Dermis microvascular lymphatic vessel endothelial cell (primary cell): ENCODE results near the gene SERPINB13. TPM values are rescaled to one million over a fixed set of nuclear protein-coding genes. Genes with fewer than 3 reads are reported as not detected.

Source experiments
- DNase-seq, 2 donors: peaks; one replicate each; pipeline versions ENCODE4 v3.0.0 to v3.0.0-alpha.2; 2010; ENCODE audit warnings: low read depth in 2 of 2
- total RNA-seq: library from RNA; depleted of rRNA; stranded (reverse); fragments of >200 nt; gene quantifications from 2 replicates; pipeline ENCODE4 v1.2.1, GENCODE V29; 2014

SERPINB13 gene
- not detected in 2 replicates for total RNA-seq

GRCh38 chr18:63586966-63587365 lies at the start of gene SERPINB13:
SERPINB13 (plus strand) TSS chr18:63587343; CDS start chr18:63588668, 1,325 bp downstream.
- DNase-seq = no peak

- no peak for DNase-seq
Measured at GRCh38 chr18:63539904-63540510, 47.1 kb upstream of the SERPINB13 start.

- DNase-seq = no peak
Measured at GRCh38 chr18:63542069-63542468, 45.1 kb upstream of the SERPINB13 start, which contains the start of gene SERPINB12. SERPINB12 (plus strand) TSS chr18:63542369; CDS start chr18:63556160, 13,791 bp downstream.

DNA sequence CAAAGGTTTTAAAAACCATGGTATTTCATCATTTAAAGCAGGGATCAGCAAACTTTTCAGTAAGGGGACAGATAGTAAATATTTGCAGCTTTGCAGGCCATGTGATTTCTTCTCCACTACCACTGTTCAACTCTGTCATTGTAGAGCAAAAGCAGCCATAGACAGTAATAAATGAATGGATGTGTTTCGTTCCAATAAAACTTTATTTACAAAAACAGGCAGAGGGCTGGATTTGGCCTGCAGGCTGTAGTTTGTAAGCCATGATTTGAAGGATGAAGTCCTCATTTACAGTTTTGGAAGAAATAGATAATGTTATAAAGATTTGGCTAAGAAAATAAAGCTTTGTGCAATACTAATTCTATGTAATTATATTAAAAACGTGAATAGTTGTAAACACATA lies 43.1 kb upstream of the SERPINB13 start:
- no peak for DNase-seq

GRCh38 chr18:63545000-63545399 lies 42.1 kb upstream of the SERPINB13 start:
- DNase-seq = no peak

DNA sequence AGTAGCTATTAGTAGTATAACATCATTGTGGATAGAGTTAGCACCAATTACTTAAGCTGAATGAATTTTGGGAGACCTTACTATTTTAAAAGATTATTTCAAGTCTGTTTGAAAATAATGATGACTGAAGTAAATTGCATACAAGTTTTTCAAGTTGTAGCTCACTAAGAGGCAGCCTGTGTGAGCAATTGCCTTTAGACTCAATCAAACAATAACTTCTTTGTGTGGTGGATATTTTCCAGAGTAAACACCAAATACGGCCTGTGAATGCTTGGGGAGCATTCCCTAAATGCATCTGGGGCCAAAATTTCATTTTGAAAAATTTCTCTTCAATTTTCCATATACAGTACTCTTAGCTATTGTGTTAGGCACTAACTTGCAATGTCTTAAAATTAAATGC lies 37.1 kb upstream of the SERPINB13 start:
- DNase-seq = no peak

GRCh38 chr18:63551769-63552168 lies 35.4 kb upstream of the SERPINB13 start:
- no peak for DNase-seq

DNA sequence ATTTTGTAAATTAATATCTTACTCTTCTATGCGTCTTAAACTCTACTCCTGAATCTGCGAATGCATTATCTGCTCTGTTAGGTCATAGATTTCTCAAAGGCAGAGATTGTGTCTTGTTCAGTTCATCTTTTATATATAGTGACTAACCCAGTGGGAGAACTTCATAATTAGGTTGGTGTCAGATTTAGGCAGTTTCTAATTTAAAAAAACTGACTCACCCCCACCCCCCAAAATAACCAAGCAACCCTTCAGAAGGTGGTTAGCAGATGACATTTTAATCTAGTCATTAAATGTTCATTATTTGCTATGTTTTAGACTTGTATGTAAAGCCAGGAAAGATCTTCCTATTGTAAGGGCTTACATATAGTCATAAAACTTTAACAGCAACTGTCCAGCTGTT lies 34.6 kb upstream of the SERPINB13 start:
- no peak for DNase-seq

- DNase-seq = no peak
Measured at GRCh38 chr18:63553081-63553480, 34.1 kb upstream of the SERPINB13 start.

- DNase-seq = no peak
Measured at GRCh38 chr18:63559567-63560491, 27.3 kb upstream of the SERPINB13 start.

GRCh38 chr18:63562284-63562683 lies 24.9 kb upstream of the SERPINB13 start:
- DNase-seq = no peak

DNA sequence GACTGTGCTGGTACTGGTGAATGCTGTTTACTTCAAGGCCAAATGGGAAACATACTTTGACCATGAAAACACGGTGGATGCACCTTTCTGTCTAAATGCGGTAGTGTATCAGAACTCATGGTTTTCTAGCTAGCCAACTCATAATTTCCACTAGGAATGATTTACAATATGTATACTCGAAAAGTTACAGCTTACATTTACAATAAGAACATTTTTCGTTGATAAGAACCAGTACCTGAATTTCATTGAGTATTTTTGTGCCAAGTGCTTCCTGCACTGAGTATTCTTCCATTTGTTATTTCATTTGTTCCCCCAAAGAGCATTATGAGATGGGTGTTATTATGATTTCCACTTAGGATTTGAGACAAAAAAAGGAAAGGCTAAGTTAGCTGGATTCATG lies 23.1 kb upstream of the SERPINB13 start:
- DNase-seq = no peak

DNA sequence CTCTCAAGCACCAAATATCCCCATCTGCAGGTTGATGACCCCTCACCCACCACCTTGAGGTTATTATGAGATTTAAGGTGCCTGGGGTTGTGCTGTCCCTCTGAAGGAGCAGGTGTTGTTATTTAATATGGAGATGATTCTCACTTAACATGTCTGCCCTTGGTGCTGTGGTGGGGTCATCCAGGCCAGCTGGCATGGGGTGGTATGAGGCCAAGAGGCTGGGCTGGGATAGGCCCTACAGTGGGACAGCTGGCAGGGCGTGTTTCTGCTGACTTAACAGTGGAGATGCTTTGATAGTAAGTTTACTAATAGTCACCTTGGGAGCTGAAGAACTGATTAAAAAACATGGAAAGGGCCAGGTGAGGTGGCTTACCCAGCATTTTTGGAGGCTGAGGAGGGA lies 22.6 kb upstream of the SERPINB13 start:
- no peak for DNase-seq

DNA sequence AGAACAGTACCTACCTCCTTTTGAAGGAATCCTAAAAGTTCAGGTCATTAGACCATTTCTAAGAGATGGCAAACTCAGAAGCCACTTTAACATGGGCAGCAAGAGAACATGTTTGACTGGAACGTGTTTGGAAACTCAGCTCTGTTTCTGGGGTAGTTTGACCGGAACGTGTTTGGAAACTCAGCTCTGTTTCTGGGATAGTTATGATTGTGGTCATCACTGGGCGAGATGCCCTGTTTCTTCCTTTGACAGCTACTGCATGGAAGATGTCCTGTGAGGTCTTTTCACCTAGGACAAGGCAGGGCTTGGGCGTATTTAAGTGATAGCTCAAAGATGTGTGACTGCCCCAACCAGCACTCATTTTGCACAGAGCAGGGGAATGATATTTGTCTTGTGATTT lies 19.9 kb upstream of the SERPINB13 start:
- no peak for DNase-seq

DNA sequence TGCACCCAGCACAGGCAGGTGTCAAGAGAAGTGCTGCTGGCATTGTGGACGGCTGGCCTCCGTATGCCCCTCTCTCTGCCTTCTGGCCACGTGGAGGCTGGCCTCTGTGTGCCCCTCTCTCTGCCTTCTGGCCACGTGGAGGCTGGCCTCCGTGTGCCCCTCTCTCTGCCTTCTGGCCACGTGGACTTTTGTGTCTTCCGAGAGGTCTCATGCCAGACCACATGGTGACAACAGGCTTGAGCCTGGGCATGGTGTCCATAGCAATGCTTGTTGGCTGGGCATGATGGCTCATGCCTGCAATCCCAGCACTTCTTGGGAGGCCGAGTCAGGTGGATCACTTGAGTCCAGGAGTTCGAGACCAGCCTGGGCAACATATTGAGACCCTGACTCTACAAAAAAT lies 19.3 kb upstream of the SERPINB13 start:
- no peak for DNase-seq

DNA sequence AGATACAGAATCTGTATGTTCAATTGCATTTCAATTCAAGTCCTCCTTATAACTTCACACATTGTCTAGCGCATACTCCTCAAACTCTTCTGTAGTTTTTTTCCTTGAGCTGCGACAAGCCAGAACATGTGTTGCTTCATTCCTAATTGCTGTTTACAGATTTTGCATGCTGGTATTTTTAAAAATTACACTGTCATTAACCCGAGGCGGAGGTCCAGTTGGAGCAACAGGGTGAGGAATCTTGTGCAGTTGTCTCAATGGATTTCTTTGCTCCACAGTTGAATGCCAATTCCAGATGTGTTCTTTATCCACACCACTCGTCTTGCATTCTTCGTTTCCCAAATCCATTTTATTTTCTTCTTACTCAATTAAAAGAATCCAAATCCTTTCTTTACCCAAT lies 16.4 kb upstream of the SERPINB13 start:
- no peak for DNase-seq

GRCh38 chr18:63575681-63576080 lies 11.5 kb upstream of the SERPINB13 start:
- DNase-seq = no peak

- DNase-seq = peak; percentile 11 to 34
Measured at GRCh38 chr18:63578357-63578958, 8.7 kb upstream of the SERPINB13 start.

- no peak for DNase-seq
Measured at GRCh38 chr18:63579616-63580015, 7.5 kb upstream of the SERPINB13 start.

DNA sequence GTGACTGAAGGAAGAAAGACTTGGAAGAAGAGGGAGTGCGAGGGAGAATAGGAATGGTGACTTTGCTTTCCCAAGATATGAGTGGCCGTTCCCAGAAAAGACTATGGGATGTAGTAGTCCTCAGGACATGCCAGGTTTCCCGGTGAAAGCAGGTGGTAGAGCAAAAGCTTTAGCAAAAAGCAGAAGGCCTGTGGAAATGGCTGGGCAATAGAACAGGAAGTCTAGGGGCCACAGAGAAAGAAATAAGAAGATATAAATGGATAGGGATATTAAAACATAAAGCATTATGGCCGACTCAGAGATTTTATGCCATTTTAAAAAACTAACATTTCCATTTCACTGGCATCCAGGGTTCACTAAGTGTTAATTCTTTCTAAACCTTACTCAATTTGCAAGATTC lies 1.2 kb upstream of the SERPINB13 start:
- DNase-seq = no peak

GRCh38 chr18:63586431-63586830 lies 712 bp upstream of the SERPINB13 start:
- DNase-seq = no peak

DNA sequence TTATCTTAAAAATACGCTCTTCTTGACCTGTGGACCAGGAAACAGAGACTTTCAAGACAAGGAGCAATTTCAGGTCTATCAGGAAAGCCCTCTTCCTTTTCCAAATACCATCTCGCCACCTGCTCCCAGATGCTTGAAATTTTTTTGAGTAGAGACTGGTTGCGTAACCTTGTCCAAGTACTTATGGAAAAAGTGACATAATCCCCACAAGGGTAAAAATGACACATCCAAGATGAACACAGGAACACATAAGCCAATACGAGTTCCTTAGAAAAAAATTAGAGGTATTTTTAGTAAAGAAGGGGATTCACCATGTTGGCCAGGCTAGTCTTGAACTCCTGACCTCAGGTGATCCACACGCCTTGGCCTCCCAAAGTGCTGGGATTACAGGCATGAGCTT lies 1.8 kb downstream of the SERPINB13 start:
- DNase-seq = no peak
